Loucy (cell line): Measurements from ENCODE around the gene MBD3L4.
"Not testable (repeated sequence)": the region's sequence is repeated elsewhere in the genome, so short reads cannot be mapped to it uniquely, and the experiment has no call there.

ENCODE experiments used
- H2AFZ ChIP-seq: fragments of 200-600 bp; sonication (generic); 2 replicates; pipeline ENCODE4 v1.6.0; 2016; ENCODE audit warnings: antibody characterized with exemption, mild to moderate bottlenecking, low read length, moderate library complexity
- H3F3A ChIP-seq: fragments of 200-600 bp; 2 replicates; pipeline ENCODE4 v1.6.0; 2016; ENCODE audit warnings: antibody characterized with exemption, low read depth, mild to moderate bottlenecking
- H3K27me3 ChIP-seq: fragments of 200-600 bp; sonication (generic); 2 replicates; pipeline ENCODE4 v1.6.1; 2014; ENCODE audit warnings: low read length, mild to moderate bottlenecking; ENCODE audit not compliant: insufficient read depth, poor library complexity, severe bottlenecking
- H3K36me3 ChIP-seq: fragments of 200-600 bp; sonication (generic); 2 replicates; pipeline ENCODE4 v1.6.1; 2016; ENCODE audit warnings: low read length; ENCODE audit not compliant: insufficient read depth
- H3K4me1 ChIP-seq: fragments of 200-600 bp; sonication (generic); 2 replicates; pipeline ENCODE4 v1.5.1; 2014; ENCODE audit warnings: low read length, mild to moderate bottlenecking; ENCODE audit not compliant: insufficient read depth, poor library complexity, severe bottlenecking
- H3K4me2 ChIP-seq: fragments of 200-600 bp; sonication (generic); 2 replicates; pipeline ENCODE4 v1.6.0; 2014; ENCODE audit warnings: antibody characterized with exemption, low read length, low read depth, mild to moderate bottlenecking; ENCODE audit not compliant: poor library complexity, severe bottlenecking
- H3K4me3 ChIP-seq: fragments of 200-600 bp; sonication (generic); 2 replicates; pipeline ENCODE4 v1.5.1; 2014; ENCODE audit warnings: low read length, mild to moderate bottlenecking, mixed read lengths; ENCODE audit not compliant: poor library complexity, severe bottlenecking
- H3K79me2 ChIP-seq: fragments of 200-600 bp; sonication (generic); 2 replicates; pipeline ENCODE4 v1.6.1; 2014; ENCODE audit warnings: low read length; ENCODE audit not compliant: insufficient read depth
- H3K9ac ChIP-seq: fragments of 200-600 bp; sonication (generic); 2 replicates; pipeline ENCODE4 v1.6.0; 2014; ENCODE audit warnings: mild to moderate bottlenecking, low read depth, low read length, moderate library complexity; ENCODE audit not compliant: poor library complexity, severe bottlenecking
- H3K9me2 ChIP-seq: fragments of 200-600 bp; sonication (generic); replicated peaks from 2 replicates; pipeline ENCODE4 v1.6.1; 2016; ENCODE audit warnings: low read depth, low read length, mixed read lengths
- H3K9me3 ChIP-seq: fragments of 200-600 bp; sonication (generic); 2 replicates; pipeline ENCODE4 v1.6.1; 2014; ENCODE audit warnings: mild to moderate bottlenecking, antibody characterized with exemption, low read length, low read depth; ENCODE audit not compliant: insufficient read depth
- H4K20me1 ChIP-seq: fragments of 200-600 bp; sonication (generic); 2 replicates; pipeline ENCODE4 v1.6.0; 2014; ENCODE audit warnings: antibody characterized with exemption, low read length, mild to moderate bottlenecking; ENCODE audit not compliant: insufficient read depth, poor library complexity, severe bottlenecking
- EZH2phosphoT487 ChIP-seq: fragments of 200-600 bp; IDR thresholded peaks from 2 replicates; pipeline ENCODE4 v1.6.1; 2018; ENCODE audit warnings: antibody characterized with exemption, mild to moderate bottlenecking, moderate library complexity, borderline replicate concordance
- TF ChIP-seq, protein P1 (sequence below): fragments of 200-600 bp; sonication (generic); conservative IDR thresholded peaks from 2 replicates; pipeline ENCODE4 v1.5.1; 2014; ENCODE audit warnings: mild to moderate bottlenecking, antibody characterized with exemption, low read length

The MBD3L4 gene

DNA sequence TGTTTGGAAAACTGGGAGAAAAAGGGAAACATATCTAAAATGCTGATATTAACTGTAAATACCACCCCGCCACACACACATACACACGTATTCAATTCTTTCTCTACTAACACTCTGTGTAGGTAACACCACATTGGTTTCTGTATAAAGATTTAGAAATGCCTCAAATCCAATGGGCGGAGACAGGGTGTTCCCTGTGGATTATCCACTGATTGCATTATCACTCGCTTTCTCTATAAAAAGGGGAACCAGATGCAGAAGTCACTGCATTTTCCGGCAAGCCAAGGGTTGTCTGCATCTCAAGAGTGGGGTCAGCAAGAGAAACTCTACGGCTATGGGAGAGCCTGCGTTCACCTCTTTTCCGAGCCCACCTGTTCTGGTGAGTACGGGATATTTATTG lies 9.7 kb downstream of the MBD3L4 start, which contains the start of gene MBD3L5:
MBD3L5 (plus strand) TSS at position 301 of the 400 bp plus-strand sequence; CDS start at position 335, 34 bp downstream.
- H2AFZ ChIP-seq, H4K20me1 ChIP-seq, H3F3A ChIP-seq, H3K9ac ChIP-seq, H3K4me2 ChIP-seq, H3K9me2 ChIP-seq, H3K4me3 ChIP-seq, H3K27me3 ChIP-seq, H3K9me3 ChIP-seq, H3K79me2 ChIP-seq, H3K36me3 ChIP-seq, H3K4me1 ChIP-seq: not testable (repeated sequence)

DNA sequence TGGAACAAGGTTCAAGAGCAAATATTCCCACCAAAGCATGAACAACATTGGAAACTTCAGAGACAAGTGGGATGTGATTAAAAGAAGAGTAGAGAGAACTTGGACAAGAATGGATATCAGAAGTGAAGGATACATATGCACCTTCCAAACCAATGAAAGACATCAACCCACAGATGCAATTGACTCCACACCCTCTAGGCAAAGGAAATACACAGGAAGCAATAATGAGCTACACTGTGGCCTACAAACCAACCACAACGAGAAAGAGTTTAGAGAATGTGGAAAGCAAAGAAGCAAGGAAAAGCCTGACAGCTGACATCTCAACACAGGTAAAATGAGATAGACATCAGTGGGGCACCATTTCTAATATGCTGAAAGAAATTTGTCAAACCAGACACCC lies 11.2 kb downstream of the MBD3L4 start:
- not testable (repeated sequence) for H3F3A ChIP-seq, H3K27me3 ChIP-seq, H2AFZ ChIP-seq, H3K4me1 ChIP-seq, H3K9ac ChIP-seq, H3K4me3 ChIP-seq, H3K9me2 ChIP-seq, H3K36me3 ChIP-seq, H3K79me2 ChIP-seq, H3K9me3 ChIP-seq, H3K4me2 ChIP-seq, H4K20me1 ChIP-seq

DNA sequence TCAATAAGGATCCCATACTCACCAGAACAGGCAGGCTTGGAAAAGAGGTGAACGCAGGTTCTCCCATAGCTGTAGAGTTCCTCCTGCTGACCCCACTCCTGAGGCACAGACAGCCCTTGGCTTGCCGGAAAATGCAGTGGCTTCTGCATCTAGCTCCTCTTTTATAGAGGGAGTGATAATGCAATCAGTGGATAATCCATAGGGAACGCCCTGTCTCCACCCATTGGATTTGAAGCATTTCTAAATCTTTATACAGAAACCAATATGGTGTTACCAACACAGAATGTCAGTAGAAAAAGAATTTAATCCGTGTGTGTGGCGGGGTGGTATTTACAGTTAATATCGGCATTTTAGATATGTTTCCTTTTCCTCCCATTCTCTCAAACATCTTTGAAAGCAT lies 18.6 kb downstream of the MBD3L4 start, which contains the start of gene MBD3L2B:
MBD3L2B (minus strand) TSS at position 101 of the 400 bp plus-strand sequence; CDS start at position 67, 34 bp downstream.
- not testable (repeated sequence) for H3K4me3 ChIP-seq, H3F3A ChIP-seq, H3K9me3 ChIP-seq, H3K9ac ChIP-seq, H3K9me2 ChIP-seq, H3K79me2 ChIP-seq, H2AFZ ChIP-seq, H3K36me3 ChIP-seq, H4K20me1 ChIP-seq, H3K4me1 ChIP-seq, H3K27me3 ChIP-seq, H3K4me2 ChIP-seq

DNA sequence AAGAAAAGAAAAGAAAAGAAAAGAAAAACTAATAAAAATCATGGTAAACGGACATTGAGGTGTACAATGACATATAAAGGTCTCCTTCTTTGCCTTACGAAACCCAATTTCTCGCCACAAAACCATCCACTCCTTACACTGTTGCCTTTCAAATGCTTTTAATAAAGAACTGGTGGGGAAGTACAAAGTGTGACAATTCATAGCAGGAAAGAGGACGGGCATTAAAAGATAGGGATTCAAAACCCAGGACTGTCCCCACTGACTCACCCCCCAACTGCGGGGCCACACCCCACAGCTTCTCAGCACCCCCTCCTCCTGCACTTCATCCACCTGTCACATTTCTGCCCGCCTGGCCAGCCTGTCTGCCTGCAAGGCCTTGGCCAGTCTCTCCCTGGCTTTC lies 21.2 kb downstream of the MBD3L4 start:
- H3K9ac ChIP-seq = no peak overlapping the region
- no peaks in the 10 kb centered on the region for H3K27me3 ChIP-seq
- H2AFZ ChIP-seq = no peak overlapping the region
- TF ChIP-seq, protein P1, sequence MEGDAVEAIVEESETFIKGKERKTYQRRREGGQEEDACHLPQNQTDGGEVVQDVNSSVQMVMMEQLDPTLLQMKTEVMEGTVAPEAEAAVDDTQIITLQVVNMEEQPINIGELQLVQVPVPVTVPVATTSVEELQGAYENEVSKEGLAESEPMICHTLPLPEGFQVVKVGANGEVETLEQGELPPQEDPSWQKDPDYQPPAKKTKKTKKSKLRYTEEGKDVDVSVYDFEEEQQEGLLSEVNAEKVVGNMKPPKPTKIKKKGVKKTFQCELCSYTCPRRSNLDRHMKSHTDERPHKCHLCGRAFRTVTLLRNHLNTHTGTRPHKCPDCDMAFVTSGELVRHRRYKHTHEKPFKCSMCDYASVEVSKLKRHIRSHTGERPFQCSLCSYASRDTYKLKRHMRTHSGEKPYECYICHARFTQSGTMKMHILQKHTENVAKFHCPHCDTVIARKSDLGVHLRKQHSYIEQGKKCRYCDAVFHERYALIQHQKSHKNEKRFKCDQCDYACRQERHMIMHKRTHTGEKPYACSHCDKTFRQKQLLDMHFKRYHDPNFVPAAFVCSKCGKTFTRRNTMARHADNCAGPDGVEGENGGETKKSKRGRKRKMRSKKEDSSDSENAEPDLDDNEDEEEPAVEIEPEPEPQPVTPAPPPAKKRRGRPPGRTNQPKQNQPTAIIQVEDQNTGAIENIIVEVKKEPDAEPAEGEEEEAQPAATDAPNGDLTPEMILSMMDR = no peak
- no peak for TF ChIP-seq EZH2phosphoT487
- no peaks in the 10 kb centered on the region for H3F3A ChIP-seq
- H3K79me2 ChIP-seq = no peaks in the 10 kb centered on the region
- H3K4me1 ChIP-seq = no peaks in the 10 kb centered on the region
- H3K9me3 ChIP-seq = no peaks in the 10 kb centered on the region
- no peak overlapping the region for H3K4me3 ChIP-seq
- H3K9me2 ChIP-seq = no peaks in the 10 kb centered on the region
- no peaks in the 10 kb centered on the region for H4K20me1 ChIP-seq
- no peak overlapping the region for H3K4me2 ChIP-seq
- no peaks in the 10 kb centered on the region for H3K36me3 ChIP-seq

DNA sequence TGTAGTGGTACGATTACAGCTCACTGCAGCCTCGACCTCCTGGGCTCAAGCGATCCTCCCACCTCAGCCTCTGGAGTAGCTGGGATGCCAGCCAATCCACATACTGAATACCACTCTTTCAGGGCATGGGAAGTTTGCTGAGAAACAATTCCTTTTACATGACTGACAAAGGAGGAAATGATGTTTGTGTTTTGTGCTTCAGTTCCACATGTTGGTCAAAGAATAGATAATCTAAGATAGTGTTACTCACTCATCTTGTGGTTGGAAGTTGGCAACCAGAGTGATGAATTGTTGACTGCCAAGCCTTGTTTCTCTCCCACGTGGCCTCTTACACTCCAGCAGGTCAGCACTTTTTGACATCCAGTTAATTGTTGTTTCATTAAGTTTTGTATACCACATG lies 26.3 kb downstream of the MBD3L4 start:
- H3F3A ChIP-seq = no peaks in the 10 kb centered on the region
- no peak overlapping the region for H3K4me3 ChIP-seq
- no peaks in the 10 kb centered on the region for H3K79me2 ChIP-seq
- H3K9ac ChIP-seq = no peak overlapping the region
- H4K20me1 ChIP-seq = no peaks in the 10 kb centered on the region
- H3K9me3 ChIP-seq = no peaks in the 10 kb centered on the region
- H2AFZ ChIP-seq = no peak overlapping the region
- no peaks in the 10 kb centered on the region for H3K9me2 ChIP-seq
- H3K4me1 ChIP-seq = no peaks in the 10 kb centered on the region
- TF ChIP-seq EZH2phosphoT487 = no peak
- H3K27me3 ChIP-seq = no peaks in the 10 kb centered on the region
- H3K36me3 ChIP-seq = no peaks in the 10 kb centered on the region
- H3K4me2 ChIP-seq = no peak overlapping the region
